SK-N-SH (cell line): ENCODE results near the gene KCTD21.

Experiments
- CHD2 ChIP-seq: fragments of 150-350 bp; IDR thresholded peaks from 2 replicates; pipeline ENCODE4 v1.6.1; 2018; ENCODE audit warnings: low read length; ENCODE audit not compliant: partially characterized antibody
- CTCF ChIP-seq: fragments of 200-600 bp; sonication (generic); IDR thresholded peaks from 2 replicates; pipeline ENCODE4 v1.6.1; 2017; ENCODE audit warnings: antibody characterized with exemption, mild to moderate bottlenecking, moderate library complexity
- ELF1 ChIP-seq: IDR thresholded peaks from 2 replicates; pipeline ENCODE4 v1.4.0; 2012
- EP300 ChIP-seq, 2 experiments: IDR thresholded peaks; 2 replicates each; pipeline versions ENCODE4 v1.4.0 to v1.6.1; 2012; ENCODE audit warnings: borderline replicate concordance in 1 of 2, low read depth in 1 of 2, low read length in 1 of 2
- EZH2phosphoT487 ChIP-seq: fragments of 200-600 bp; sonication (generic); IDR thresholded peaks from 2 replicates; pipeline ENCODE4 v1.6.1; 2017; ENCODE audit warnings: low read depth, mixed run types, mild to moderate bottlenecking, antibody characterized with exemption, moderate library complexity, borderline replicate concordance
- FOXM1 ChIP-seq: IDR thresholded peaks from 2 replicates; pipeline ENCODE4 v1.4.0; 2012; ENCODE audit warnings: low read depth, mild to moderate bottlenecking
- NFIC ChIP-seq: IDR thresholded peaks from 2 replicates; pipeline ENCODE4 v1.4.0; 2012; ENCODE audit warnings: borderline replicate concordance
- POLR2AphosphoS5 ChIP-seq: IDR thresholded peaks from 2 replicates; pipeline ENCODE4 v1.6.1; 2012; ENCODE audit warnings: low read depth, low read length
- TCF12 ChIP-seq: IDR thresholded peaks from 2 replicates; pipeline ENCODE4 v1.4.0; 2012
- TF ChIP-seq, protein P1 (sequence below): IDR thresholded peaks from 2 replicates; pipeline ENCODE4 v1.4.0; 2012; ENCODE audit warnings: low read depth

GRCh38 chr11:78156127-78156844 lies 32.1 kb downstream of the KCTD21 start:
- TF ChIP-seq NFIC (no peak), CTCF (no peak), CHD2 (no peak), POLR2AphosphoS5 (no peak), FOXM1 (no peak), TCF12 (peak; percentile 39; the same call in 1 of the 2 replicates), ELF1 (no peak), EP300 (IDR thresholded peaks at IDR 0.05; ENCODE audit: borderline replicate concordance in 1 of 2, low read depth in 1 of 2, low read length in 1 of 2) (no peak), EZH2phosphoT487 (no peak)
- TF ChIP-seq, protein P1, sequence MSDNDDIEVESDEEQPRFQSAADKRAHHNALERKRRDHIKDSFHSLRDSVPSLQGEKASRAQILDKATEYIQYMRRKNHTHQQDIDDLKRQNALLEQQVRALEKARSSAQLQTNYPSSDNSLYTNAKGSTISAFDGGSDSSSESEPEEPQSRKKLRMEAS = no peak
